Measurements from ENCODE around the gene EIF2AK3. TPM values are rescaled to one million over a fixed set of nuclear protein-coding genes. Genes with fewer than 3 reads are reported as not detected.

EIF2AK3 gene
- total RNA-seq, 1 donor from 2014 or later = 23.4 TPM

DNA sequence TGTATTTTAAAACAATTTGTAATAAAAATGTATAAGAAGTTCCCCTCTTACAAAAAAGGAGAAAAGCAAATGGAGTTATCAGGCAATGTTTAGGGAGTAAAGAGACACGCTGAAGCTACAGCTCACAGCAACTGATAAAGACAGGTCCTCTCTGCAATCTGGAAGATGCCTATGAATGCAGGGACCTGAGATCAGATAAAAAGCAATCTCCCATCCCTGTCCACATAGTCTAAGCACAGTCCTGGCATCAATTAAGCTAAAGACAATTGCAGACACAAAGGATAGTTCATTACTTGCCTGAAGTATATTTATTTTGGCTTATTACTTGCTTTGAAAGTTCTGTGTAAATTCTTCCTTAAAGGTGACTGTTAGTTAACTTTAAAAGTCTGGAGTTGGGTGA lies 5.0 kb downstream of the EIF2AK3 start:
- TF ChIP-seq, protein P1, sequence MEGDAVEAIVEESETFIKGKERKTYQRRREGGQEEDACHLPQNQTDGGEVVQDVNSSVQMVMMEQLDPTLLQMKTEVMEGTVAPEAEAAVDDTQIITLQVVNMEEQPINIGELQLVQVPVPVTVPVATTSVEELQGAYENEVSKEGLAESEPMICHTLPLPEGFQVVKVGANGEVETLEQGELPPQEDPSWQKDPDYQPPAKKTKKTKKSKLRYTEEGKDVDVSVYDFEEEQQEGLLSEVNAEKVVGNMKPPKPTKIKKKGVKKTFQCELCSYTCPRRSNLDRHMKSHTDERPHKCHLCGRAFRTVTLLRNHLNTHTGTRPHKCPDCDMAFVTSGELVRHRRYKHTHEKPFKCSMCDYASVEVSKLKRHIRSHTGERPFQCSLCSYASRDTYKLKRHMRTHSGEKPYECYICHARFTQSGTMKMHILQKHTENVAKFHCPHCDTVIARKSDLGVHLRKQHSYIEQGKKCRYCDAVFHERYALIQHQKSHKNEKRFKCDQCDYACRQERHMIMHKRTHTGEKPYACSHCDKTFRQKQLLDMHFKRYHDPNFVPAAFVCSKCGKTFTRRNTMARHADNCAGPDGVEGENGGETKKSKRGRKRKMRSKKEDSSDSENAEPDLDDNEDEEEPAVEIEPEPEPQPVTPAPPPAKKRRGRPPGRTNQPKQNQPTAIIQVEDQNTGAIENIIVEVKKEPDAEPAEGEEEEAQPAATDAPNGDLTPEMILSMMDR (IDR thresholded peaks at IDR 0.05) = no peak
- DNase-seq (no peak), ATAC-seq (no peak)
- no peaks in the 10 kb centered on the region for H3K36me3 ChIP-seq
- H3K27me3 ChIP-seq = no peaks in the 10 kb centered on the region
- H3K27ac ChIP-seq = no peak overlapping the region
- H3K4me1 ChIP-seq = peaks cover 35% of the 10 kb centered on the region
- H3K4me3 ChIP-seq = no peak overlapping the region
- H3K9me3 ChIP-seq = no peaks in the 10 kb centered on the region
- intact Hi-C loops (cut with DNase I) = no loop called here

DNA sequence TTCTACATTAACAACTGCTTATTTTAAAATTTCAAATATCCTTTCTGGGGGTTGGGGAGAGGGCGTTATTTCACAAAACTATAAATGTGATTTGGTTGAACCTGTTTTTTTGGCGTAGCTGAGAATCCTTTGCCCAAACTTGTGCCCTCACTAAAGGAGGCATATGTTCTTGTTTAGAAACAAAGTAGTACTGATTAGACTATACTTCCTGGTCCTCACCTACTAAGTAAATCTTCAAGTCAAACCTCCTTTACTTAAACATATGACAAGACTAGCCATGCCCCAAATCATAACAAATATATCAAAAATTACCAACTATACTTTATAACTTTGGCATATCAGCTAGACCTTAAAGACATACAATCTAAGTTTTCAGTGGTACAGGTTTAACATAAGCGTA lies 5.8 kb downstream of the EIF2AK3 start:
- no peaks in the 10 kb centered on the region for H3K36me3 ChIP-seq
- no peak overlapping the region for H3K27ac ChIP-seq
- intact Hi-C loops (cut with DNase I) = no loop called here
- no peaks in the 10 kb centered on the region for H3K27me3 ChIP-seq
- TF ChIP-seq, protein P1 (IDR thresholded peaks at IDR 0.05) = no peak
- H3K9me3 ChIP-seq = no peaks in the 10 kb centered on the region
- DNase-seq (no peak), ATAC-seq (no peak)
- peaks cover 35% of the 10 kb centered on the region for H3K4me1 ChIP-seq
- no peak overlapping the region for H3K4me3 ChIP-seq

DNA sequence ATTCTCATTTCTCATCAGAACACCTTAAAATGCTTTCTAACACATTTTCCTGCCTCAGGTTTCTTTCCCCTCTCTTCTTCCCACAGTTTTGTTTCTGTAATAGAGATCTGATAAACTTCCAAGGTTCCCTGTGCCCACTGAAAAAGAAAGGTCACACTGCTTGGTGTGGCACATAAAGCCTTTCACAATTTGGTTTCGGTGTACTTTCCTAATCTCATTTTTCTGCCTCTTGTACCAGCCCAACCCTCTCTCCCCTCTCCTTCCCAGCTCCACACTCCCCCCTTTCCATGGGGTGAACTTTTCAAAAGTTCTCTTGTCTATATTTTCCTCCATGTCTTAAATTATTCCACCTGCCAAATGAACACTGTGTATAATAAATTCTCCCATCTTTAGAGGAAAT lies 7.2 kb downstream of the EIF2AK3 start:
- Histone ChIP-seq H3K4me1 (peaks cover 24% of the 10 kb centered on the region), H3K4me3 (no peak overlapping the region), H3K27ac (no peak overlapping the region), H3K9me3 (no peaks in the 10 kb centered on the region), H3K36me3 (no peaks in the 10 kb centered on the region), H3K27me3 (no peaks in the 10 kb centered on the region)
- DNase-seq (no peak), ATAC-seq (peak; percentile 53)
- intact Hi-C loops (cut with DNase I) = no loop called here
- TF ChIP-seq, protein P1 (IDR thresholded peaks at IDR 0.05) = no peak

DNA sequence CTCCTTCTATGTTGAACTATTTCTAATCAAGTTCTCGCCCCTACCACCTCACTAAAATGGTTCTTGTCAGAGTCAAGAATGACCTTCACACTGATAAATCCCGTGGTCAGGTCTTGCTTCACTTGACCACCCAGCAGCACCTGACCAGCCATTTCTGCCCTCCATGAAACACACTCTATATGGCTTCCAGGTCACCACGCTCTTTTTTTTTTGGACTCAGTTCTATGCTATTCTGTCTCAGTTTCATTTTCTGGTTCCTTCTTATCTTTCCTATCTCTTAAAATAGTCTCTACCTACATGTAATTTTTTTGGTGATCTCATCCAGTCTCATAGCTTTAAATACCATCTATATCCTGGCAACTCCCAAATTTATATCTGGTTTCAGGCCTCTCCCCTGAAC lies 11.4 kb downstream of the EIF2AK3 start:
- DNase-seq (no peak), ATAC-seq (no peak)
- TF ChIP-seq, protein P1 (IDR thresholded peaks at IDR 0.05) = no peak
- Histone ChIP-seq H3K27me3 (no peaks in the 10 kb centered on the region), H3K36me3 (peaks cover 23% of the 10 kb centered on the region), H3K4me3 (no peak overlapping the region), H3K27ac (no peak overlapping the region), H3K9me3 (no peaks in the 10 kb centered on the region), H3K4me1 (peaks cover 8% of the 10 kb centered on the region)
- intact Hi-C loops (cut with DNase I) = no loop called here

DNA sequence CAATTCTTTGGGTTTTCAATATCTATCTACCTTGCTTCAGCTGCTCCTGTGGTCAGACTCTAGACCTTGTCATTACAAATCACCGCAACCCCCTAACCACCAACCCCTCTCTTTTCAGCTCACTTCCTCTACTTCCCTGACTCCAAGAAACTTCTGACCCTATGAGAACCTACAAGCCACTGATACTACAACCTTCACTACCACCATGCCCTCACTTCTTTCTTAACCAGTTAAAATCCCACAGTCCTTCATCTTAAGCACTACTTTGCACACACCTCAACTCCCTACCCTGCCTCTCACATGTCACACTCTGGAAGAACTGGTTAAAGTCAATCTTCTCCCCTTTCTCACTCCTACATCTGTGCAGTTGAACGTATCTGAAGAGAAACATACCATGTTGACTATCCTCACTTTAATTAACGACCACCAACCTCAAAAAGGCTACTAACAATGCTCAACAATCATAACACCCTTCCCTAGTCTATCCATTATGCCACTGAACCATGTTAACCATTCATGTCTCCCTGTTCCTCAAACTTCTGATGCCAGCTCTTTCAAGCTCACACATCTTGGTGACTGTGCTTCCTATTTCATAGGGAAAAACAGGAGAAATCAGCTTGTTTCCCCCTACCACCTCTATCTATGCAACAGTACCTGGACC lies 12.6 kb downstream of the EIF2AK3 start:
- TF ChIP-seq, protein P1 (IDR thresholded peaks at IDR 0.05) = no peak
- Histone ChIP-seq H3K9me3 (no peaks in the 10 kb centered on the region), H3K4me1 (peaks cover 8% of the 10 kb centered on the region), H3K27me3 (no peaks in the 10 kb centered on the region), H3K27ac (no peak overlapping the region), H3K36me3 (peaks cover 23% of the 10 kb centered on the region), H3K4me3 (no peak overlapping the region)
- ATAC-seq = no peak
- intact Hi-C loops (cut with DNase I) = no loop called here
- no peak for DNase-seq

DNA sequence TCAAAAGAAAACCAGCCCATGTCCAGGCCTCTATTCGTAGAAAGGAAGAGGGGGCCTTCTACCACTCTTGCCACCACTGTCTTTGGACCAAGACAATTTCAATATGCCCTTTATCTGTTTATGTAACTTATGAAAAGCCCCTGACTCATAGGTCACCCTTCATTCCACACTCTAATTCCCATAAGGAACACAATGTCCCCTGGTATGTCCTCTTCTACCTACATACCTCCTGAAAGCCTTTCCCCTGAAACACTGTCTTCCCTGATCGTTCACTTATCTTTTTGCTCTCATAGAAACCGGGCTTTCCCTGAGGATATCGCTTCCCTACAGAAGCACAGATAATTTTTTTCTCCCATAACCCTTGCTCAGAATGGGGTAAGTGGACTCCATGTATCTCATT lies 13.3 kb downstream of the EIF2AK3 start:
- Histone ChIP-seq H3K27me3 (no peaks in the 10 kb centered on the region), H3K4me1 (peaks cover 8% of the 10 kb centered on the region), H3K27ac (no peak overlapping the region), H3K9me3 (no peaks in the 10 kb centered on the region), H3K36me3 (peaks cover 23% of the 10 kb centered on the region), H3K4me3 (no peak overlapping the region)
- ATAC-seq (no peak), DNase-seq (no peak)
- TF ChIP-seq, protein P1 (IDR thresholded peaks at IDR 0.05) = no peak
- intact Hi-C loops (cut with DNase I) = no loop called here

Measured in upper lobe of right lung (tissue), 1 donor.